Limb (tissue), 2 donors: ENCODE data around the gene CORO1C.

Experiments used
- DNase-seq, 2 donors: peaks; one replicate each; pipeline ENCODE4 v3.0.0-alpha.2; 2016; ENCODE audit errors: extremely low spot score in 2 of 2

The CORO1C gene

DNA sequence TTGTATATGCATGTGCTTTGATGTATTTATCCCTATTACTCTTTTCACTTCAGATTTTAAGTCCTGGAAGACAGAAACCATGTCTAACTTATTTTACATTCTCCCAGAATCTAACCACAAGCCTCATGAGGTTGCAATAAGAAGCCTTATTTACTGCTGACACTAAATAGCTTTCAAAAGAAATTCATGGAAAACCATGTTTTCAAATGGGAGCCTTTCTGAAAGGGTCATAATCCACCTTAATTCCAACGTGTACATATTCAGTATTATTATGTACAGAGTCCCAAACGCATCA lies 34.4 kb downstream of the CORO1C start:
- no peak for DNase-seq

DNA sequence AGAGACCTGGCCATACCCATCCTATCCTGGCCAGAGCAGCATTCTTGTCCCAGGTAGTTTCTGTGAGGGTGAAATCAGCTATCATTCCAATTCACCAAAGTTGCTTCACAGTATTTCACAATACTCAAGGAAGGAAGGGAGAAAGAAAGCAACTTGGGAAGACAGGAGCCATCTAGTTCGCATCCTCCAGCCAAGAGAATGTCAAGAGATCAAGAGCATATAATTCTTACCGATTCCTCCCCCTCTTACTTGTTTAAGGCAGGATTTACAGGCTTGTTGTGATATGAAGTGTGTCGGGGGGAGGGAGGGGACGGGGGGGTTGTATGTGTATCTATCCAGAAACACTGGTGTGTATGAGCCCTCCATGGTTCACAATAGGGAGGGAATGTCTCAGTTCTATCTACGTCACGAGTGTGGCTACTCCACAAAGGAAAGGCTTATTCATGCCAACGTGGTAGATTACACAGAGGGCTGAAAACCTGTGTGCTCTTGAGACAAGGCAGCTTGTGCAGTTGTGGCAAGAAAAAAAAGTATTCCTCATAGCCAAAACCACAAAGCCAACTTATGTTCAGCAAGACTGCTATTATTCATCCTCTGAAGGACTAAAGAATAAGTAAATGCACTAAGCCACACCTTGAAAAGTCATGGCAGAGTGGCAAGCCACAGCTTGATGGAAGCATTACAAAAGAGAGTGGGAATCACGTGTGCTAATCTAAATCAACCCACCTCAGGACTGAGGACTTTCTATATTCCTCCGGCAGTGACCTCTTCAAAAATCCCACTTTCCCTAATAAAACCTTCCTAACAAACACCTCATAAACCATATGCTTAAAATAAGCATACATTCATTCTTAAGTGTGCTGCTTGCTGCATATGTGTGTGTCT lies 35.0 kb downstream of the CORO1C start:
- no peak for DNase-seq

- DNase-seq, result no peak
Measured at GRCh38 chr12:108694812-108695278, 36.5 kb downstream of the CORO1C start.

DNA sequence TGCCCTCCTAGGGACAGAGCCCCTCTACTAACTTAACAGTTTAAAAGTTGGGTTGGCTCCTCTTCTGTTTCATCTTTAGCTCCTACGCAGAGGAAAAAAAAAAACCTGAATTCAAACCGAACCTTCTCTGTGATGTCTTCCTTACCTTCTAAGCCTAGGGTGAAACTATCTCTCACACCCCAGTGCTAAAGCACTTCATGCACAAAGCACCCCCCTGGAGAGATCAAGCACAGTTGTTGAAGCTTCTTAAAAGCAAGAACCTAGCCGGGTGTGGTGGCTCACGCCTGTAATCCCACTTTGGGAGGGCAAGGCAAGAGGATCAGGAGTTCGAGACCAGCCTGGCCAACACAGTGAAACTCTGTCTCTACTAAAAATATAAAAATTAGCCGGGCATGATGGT lies 37.6 kb downstream of the CORO1C start:
- DNase-seq, result no peak

DNA sequence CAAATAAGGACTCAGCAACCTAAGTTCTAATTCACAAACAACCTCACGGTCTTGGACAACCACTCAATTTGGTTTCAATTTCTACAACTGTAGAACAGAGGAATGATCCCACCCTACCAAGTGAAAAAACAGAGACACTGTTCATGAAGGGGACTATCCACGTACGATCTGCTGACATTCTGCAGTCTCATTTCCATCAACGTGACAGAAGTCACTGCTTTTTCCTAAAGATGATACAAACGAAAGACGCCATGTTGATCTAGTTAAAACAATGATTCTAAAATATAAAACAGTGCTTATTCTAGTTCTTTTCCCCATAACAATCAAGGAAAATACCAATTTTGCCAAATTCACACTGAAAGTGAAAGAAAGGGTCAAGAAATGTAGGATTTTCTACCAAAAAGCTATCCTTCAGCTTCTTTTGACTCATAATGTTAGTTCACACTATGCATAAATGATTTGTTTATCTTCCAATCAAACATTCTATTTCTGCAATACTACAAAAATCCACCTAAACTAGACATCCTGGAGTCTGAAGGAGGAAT lies 38.1 kb downstream of the CORO1C start:
- no peak for DNase-seq

DNA sequence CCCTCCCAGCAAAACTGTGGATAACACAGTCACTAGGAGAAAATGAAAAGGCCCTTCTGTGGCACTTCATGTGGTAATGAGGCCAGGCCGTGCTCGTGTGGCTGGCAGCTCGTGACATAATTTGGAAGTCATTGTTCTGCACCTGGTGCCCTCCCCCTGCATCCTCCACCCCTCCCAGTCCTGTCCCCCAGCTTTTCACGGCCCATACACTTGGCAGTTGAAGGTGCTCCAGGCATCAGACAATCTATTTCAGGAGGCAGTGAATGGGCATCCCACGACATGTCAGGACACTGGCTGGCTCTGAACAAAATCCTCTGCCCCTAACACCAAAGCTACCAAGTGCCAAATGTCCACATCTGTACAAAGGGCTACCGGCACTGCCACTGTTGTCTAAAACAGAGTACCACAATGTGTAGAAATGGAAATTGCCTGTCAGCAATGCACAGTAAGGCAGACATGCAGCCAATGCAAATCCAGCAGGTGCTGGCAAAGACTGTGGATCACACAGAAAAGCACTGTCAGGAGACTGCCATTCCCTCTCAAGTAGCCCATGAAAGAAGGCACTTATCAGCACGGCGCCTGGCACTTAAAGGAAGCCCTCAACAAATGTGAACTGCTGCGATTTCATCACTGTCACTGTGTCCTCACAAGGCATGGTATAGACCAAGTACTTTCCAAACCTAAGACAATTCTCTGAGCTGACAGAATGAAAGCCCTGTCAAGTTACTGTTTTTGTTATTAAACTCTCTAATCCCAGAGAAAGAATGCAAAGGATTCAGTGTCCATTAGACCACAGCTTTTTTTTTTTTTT lies 39.1 kb downstream of the CORO1C start:
- DNase-seq, result peak; percentile 38 to 54

DNA sequence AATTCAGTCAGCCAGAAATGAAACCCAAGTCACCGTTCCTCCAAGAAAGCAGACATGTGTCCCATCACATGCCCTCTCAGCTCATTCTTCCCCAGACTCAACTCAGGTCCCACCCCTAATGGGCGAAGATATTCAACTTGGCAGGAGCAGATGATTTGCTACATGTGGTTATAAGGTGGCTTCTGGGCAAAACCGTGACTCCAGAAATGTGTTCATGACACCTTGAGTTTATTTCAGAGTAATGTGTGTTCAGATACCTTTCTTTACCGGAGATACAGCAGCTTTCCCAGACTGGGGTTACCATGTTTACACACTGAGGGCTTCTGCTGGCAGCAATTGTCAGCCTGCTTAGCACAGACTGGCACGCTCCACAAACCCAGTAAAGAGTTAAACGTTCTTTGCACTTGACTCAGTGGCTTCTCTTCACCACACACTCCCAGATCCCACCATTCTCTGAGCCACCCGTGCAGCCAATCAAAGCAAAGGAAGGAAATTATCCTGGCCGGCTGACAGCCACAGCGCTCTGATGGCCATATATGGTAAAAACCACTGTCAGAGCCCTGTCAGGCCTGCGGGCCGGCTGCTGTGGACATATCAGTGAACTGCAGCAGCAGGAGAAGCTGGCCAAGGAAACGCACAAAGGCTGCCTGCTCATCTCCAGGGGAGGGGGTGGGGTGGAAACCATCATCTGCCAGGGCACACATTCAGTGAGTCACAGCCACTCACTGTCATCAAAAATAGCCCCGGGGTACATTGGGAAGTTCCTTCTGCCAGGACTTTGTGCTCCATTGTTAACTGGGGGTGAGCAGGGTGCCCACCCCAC lies 39.9 kb downstream of the CORO1C start:
- DNase-seq, result peak; percentile 89 to 94

DNA sequence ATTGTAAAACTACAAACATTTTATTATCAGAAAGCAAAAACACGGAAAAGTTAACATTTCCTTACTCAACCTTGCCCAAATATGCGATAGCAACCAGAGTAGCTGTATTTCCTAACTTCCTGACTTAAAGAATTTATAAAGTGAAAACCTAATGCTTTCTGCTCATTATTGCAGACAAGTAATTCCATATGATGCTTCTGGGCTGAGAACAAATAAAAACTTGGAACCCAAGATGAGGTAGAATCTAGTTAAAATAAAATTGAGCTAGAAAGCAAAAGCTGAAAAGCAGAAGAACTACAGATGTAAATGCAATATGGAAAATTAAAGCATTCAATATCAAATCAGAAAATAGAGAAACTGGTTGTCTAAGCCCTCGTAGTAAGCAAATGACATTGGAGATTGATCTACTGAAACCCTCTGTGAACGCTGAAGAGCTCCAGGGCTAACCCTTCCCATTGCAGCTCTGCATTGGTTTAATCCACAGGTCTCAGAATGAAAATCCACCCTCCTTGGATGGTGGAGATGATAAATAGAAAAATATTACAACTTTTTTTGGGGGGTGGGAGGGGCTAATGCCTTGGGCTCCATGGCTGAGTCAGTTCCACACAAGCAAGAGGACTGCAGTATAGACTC lies 40.7 kb downstream of the CORO1C start:
- peak in 1 of 2 donors; percentile 40 for DNase-seq

DNA sequence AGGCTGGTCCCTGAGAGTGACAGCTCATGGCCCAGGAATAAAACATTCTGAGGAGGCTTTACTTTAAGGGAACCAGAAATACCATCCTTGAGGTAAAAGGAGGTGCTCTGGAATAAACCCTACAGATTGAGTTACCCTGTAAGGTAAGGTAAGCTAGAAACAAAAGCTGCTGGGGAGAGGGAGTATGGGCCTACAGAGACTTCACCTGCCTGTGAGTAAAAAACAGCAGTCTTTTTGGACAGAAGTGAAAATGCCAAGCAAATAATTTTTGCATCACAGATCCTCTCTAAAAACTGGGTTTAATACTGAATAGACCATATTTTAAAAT lies 41.2 kb downstream of the CORO1C start:
- DNase-seq, result no peak

GRCh38 chr12:108689314-108690190 lies 41.8 kb downstream of the CORO1C start:
- DNase-seq, result peak; percentile 39 to 58

- no peak for DNase-seq
Measured at GRCh38 chr12:108686780-108687179, 44.5 kb downstream of the CORO1C start.

GRCh38 chr12:108685469-108686260 lies 45.7 kb downstream of the CORO1C start:
- peak in 1 of 2 donors; percentile 54 for DNase-seq

GRCh38 chr12:108683906-108684556 lies 47.3 kb downstream of the CORO1C start:
- no peak for DNase-seq

DNA sequence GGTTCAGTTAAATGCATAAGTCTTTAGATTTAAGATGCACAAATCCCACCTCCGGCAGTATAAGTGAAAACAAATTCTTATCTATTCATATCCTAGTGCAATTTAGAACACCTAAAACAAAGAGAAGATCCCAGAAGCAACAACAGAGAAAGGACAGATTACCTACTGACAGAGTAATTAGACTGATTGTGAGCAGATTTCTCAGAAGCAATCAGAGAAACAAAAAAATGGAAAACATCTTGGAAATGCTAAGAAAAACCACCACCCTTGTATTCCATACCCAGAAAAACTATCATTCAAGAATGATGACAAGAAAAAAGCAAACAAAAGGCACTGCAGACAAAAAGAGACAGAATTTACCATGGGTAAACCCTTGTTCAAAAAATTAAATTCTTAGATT lies 50.0 kb downstream of the CORO1C start:
- no peak for DNase-seq

DNA sequence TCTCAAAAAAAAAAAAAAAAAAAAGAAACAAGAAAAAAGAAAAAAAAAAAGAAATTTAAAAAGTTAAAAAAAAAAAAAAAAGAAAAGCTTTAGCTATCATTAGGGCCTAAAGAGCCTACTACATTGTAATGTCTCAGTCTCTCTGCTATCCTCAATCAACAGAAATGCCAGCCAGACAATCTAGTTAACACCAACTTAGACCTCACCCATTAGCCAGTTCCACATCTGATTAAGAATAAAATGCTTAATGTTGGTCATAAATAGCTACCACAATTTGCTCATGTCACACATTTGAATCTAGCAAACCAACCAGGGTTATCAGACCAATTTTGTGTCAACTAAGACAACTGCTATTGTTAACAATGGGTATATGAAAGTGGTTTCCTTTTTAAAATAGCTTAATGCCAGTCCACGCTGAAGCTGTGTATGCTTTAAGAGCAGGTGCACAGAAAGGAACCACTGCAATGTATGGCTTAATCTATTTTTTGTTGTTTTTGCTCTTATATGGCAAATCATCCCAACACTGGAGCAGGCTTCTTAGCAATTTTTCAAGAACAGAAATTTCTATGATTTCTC lies 52.1 kb downstream of the CORO1C start:
- no peak for DNase-seq

DNA sequence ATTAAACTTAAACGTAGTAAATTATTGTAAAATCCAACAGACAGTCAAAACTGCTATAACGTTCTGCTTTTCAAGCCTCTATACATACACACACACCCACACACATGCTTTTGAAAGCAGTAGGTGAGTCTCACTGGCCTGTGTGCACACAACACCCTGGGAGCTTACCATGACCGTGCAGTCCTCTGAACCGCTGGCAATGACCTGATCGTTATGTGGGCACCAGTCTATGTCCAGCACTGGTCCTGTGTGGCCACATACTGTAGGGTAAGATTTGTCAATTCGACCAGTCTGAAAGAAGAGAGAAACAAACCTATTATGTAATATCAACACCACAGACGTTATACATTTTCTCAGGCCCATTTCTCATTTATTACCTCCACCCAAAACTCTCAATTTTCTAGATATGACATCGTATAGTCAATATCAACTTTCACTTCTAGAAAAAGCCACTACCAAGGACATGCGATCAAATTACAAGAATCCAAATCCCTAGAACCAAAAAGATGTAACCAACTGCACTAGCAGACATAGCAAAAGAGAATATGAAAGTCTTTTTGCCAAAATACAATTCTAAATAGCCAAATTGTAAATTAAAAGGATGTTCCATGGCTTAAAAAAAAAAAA lies 53.1 kb downstream of the CORO1C start:
- no peak for DNase-seq

DNA sequence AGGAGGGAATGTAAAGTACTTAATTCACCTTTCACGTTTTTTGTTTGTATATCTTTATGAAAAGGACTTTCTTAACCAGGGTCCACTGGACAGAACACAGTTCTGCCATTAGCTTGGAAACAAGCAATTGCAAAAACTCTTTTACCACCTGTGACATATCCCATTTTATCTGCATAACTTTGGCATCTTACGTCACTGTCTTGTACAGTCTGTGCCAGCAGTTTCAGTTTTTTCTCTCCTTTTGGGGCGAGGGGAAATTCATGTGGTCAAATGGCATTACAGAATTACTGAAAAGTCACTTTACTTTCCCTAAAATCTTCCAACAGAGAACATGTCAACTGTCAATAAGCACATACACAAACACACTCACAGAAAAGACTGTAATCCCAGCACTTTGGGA lies 53.9 kb downstream of the CORO1C start:
- no peak for DNase-seq

DNA sequence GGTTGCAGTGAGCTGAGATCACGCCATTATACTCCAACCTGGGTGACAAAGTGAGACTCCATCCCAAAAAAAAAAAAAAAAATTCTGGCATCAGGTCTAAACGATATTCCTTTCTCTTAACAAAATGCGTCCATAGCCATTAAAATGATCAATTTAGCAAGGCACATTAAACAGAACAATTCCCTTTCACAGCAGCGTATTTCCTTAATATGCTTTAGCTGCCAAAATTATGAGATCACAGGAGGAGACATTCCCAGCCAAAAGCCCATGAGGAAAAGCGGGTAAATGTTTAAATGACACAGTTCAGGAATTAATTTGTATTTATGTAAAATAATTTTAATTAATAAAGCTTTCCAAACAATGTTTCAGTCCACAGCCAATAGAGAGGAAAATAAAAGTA lies 54.6 kb downstream of the CORO1C start:
- DNase-seq, result no peak
